ENCODE data around the gene UGDH. TPM values are rescaled to one million over a fixed set of nuclear protein-coding genes. Genes with fewer than 3 reads are reported as not detected.
"Not testable (repeated sequence)": the region's sequence is repeated elsewhere in the genome, so short reads cannot be mapped to it uniquely, and the experiment has no call there.

Gene UGDH
- total RNA-seq, 1 donor from 2014 or later = 76.2 TPM

DNA sequence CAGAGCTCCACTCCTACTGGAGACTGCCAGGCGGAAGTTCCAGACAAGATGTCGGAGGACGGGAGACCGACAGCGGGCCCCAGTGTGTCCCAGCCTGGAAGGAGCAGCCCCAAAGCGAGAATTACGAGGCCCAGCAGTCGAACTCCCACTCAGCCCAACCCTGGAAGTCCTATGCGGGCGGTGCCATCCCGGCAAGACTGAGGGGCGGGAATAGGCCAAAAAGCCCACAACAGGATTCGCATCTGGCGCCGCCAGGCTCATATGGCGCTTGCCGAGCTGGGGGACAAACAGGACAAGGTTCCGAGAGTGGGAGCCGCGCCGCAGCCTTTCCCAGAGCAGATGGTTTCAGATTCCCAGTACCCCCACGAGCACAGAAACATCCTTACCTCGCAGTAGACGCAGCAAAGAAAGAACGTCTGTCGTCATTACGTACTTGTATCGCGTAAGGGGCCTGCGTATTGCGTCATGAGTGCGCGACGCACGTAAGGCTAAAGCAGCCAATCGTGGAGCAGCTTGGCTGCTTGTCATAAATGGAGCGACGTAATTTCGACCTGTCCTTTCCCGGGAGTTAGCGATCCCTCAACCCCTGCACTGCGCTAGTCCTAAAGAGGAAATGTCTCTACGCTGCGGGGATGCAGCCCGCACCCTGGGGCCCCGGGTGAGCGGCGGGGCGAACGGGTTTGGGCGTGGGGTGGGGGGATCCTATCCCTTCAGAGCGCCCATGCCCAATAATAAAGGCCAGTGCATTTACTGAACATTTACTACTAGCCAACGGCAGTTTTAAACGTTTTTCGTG lies 68.5 kb downstream of the UGDH start, which contains the start of the genes LIAS and RPL9:
TSS of gene LIAS (plus strand) at position 552 of the 796 bp plus-strand sequence. CDS start at position 614, 62 bp downstream.
TSS of gene RPL9 (minus strand) at position 418 of the 796 bp plus-strand sequence. CDS start 483 bp downstream, outside the sequence.
- Mint-ChIP-seq H3K27me3 (ENCODE audit: low read depth) (no peaks in the 10 kb centered on the region), H3K9me3 (no peaks in the 10 kb centered on the region), H3K27ac (peak within 1 kb of the TSS; percentile 100), H3K36me3 (peaks cover 32% of the 10 kb centered on the region), H3K4me1 (peaks cover 29% of the 10 kb centered on the region), H3K4me3 (peak within 1 kb of the TSS; percentile 97)
- DNase-seq (ENCODE audit: low spot score in 2 of 2, unreplicated experiment in 2 of 2) = peak; percentile 81 to 94
- TF ChIP-seq, protein P1, sequence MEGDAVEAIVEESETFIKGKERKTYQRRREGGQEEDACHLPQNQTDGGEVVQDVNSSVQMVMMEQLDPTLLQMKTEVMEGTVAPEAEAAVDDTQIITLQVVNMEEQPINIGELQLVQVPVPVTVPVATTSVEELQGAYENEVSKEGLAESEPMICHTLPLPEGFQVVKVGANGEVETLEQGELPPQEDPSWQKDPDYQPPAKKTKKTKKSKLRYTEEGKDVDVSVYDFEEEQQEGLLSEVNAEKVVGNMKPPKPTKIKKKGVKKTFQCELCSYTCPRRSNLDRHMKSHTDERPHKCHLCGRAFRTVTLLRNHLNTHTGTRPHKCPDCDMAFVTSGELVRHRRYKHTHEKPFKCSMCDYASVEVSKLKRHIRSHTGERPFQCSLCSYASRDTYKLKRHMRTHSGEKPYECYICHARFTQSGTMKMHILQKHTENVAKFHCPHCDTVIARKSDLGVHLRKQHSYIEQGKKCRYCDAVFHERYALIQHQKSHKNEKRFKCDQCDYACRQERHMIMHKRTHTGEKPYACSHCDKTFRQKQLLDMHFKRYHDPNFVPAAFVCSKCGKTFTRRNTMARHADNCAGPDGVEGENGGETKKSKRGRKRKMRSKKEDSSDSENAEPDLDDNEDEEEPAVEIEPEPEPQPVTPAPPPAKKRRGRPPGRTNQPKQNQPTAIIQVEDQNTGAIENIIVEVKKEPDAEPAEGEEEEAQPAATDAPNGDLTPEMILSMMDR (IDR thresholded peaks at IDR 0.05; ENCODE audit: unreplicated experiment) = no peak

DNA sequence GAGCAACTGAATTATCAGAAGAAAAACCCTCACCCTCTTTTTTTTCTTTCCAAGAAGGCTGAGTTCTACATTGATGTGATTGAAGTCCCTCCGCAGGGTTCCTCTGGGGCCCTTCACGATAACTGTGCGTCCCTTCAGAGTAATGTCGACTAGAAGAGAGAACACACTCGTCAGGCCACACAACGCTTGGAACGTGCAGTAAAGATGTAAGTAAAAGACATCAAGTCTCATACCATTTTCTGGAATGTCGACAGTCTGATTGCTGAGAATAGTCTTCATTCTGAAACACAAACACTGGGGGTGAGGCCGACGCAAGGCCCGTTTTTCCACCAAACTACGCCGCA lies 69.1 kb downstream of the UGDH start:
- peaks cover 29% of the 10 kb centered on the region for H3K4me1 Mint-ChIP-seq
- peak overlapping the region; percentile 100 for H3K27ac Mint-ChIP-seq
- DNase-seq (ENCODE audit: low spot score in 2 of 2, unreplicated experiment in 2 of 2); H3K9me3 Mint-ChIP-seq; H3K27me3 Mint-ChIP-seq (ENCODE audit: low read depth): not testable (repeated sequence)
- peaks cover 34% of the 10 kb centered on the region for H3K36me3 Mint-ChIP-seq
- peak overlapping the region; percentile 97 for H3K4me3 Mint-ChIP-seq

DNA sequence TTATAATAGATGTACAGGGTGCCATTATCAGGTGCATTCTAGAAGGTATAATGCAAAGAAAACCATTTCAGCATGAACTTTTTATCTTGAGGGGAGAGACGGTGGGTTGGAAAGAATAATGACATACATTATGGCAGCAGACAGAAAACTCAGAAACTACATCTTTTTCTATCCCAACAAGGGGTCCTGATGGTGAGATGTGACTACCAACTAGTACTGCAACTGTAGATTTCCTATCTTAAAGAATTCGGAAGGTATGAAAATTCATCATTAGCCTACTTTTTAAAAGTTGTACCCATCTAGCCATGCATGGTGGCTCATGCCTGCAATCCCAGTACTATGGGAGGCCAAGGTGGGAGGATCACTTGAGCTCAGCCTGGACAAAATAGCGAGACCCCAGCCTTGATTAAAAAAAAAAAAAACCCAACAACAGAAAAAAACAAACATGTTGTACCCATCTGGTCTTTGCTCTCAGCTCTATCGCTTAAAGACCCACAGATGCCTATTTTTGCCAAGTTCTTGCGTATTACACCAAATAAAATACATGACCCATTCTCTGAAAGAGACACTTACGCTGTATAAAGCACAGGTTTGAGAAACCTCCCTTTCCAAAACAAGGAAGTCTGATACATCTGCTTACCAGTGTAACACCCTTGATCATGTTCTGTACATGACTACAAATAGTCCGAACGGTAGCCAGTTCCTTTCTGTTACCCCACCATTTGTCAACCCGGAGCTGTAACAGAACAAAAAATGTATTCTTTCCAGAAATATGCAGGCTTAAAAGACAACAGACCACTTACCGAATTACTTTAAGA lies 70.1 kb downstream of the UGDH start:
- H3K4me3 Mint-ChIP-seq = peak overlapping the region; percentile 97
- peaks cover 39% of the 10 kb centered on the region for H3K36me3 Mint-ChIP-seq
- H3K27me3 Mint-ChIP-seq (ENCODE audit: low read depth) = no peaks in the 10 kb centered on the region
- no peak for DNase-seq (ENCODE audit: low spot score in 2 of 2, unreplicated experiment in 2 of 2)
- H3K4me1 Mint-ChIP-seq = peaks cover 29% of the 10 kb centered on the region
- H3K9me3 Mint-ChIP-seq = no peaks in the 10 kb centered on the region
- TF ChIP-seq, protein P1 (IDR thresholded peaks at IDR 0.05; ENCODE audit: unreplicated experiment) = no peak
- H3K27ac Mint-ChIP-seq = peak overlapping the region; percentile 100

DNA sequence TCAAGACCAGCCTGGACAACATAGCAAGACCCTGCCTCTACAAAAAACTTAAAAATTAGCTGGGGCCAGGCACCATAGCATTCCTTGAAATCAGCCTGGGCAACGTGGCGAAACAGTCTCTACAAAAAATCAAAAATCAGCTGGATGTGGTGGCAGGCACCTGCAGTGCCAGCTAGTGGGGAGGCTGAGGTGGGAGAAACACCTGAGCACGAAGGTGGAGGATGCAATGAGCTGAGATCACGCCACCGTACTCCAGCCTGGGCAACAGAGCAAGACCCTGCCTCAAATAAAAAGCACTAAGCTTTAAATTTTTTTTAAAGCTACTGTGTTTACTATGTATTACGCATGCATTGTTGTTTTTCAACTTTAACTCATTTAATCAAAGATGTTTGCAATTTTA lies 71.8 kb downstream of the UGDH start:
- TF ChIP-seq, protein P1 (IDR thresholded peaks at IDR 0.05; ENCODE audit: unreplicated experiment) = no peak
- Mint-ChIP-seq H3K4me1 (peaks cover 29% of the 10 kb centered on the region), H3K27ac (no peak overlapping the region), H3K36me3 (peaks cover 45% of the 10 kb centered on the region), H3K27me3 (ENCODE audit: low read depth) (no peaks in the 10 kb centered on the region), H3K4me3 (no peak overlapping the region), H3K9me3 (no peaks in the 10 kb centered on the region)
- no peak for DNase-seq (ENCODE audit: low spot score in 2 of 2, unreplicated experiment in 2 of 2)

DNA sequence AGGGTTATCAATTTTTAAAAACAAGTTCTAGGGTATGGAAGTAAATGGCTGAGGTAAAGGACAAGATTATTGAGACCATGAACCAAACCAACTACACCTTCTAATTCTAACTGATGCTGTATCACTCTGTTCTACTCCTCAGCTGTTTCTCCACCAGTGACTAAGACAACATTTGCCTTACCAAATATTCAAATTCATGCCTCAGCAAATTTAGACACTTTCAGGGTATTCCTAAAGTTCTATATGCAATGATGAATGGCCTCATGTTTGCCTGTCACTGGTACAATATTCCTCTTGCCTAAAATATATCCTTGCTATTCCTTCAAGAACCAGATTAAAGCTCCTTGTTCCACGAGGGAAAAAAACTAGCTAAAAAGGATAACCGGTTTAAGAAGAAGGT lies 73.5 kb downstream of the UGDH start:
- no peak overlapping the region for H3K27ac Mint-ChIP-seq
- H3K4me3 Mint-ChIP-seq = no peak overlapping the region
- no peaks in the 10 kb centered on the region for H3K27me3 Mint-ChIP-seq (ENCODE audit: low read depth)
- H3K4me1 Mint-ChIP-seq = peaks cover 22% of the 10 kb centered on the region
- H3K36me3 Mint-ChIP-seq = peaks cover 47% of the 10 kb centered on the region
- TF ChIP-seq, protein P1 (IDR thresholded peaks at IDR 0.05; ENCODE audit: unreplicated experiment) = no peak
- DNase-seq (ENCODE audit: low spot score in 2 of 2, unreplicated experiment in 2 of 2) = no peak
- no peaks in the 10 kb centered on the region for H3K9me3 Mint-ChIP-seq

Data from mesothelial cell of epicardium (in vitro differentiated cells).